SK-N-SH (cell line): ENCODE results near the gene MRPL19. TPM values are rescaled to one million over a fixed set of nuclear protein-coding genes. Genes with fewer than 3 reads are reported as not detected.
A peak's percentile ranks its signal among the peaks of the same experiment; 100 is the strongest.

Source experiments
- CTCF ChIA-PET: fragments of 300-600, 350-600 bp; formaldehyde crosslinking; extraction: SDS; loops from one replicate; lab custom pipeline; 2021; lab: Yijun Ruan, JAX
- POLR2A ChIA-PET: fragments of 350-600 bp; sonication (Branson Sonifier 250); formaldehyde crosslinking; extraction: SDS; loops from one replicate; lab custom pipeline; 2020; ENCODE audit warnings: antibody characterized with exemption, inconsistent platforms; lab: Yijun Ruan, JAX
- DNase-seq: peaks from one replicate; pipeline ENCODE4 v3.0.0; 2012
- H2AFZ ChIP-seq: fragments of 200-600 bp; sonication (generic); 2 replicates; pipeline ENCODE4 v1.8.1; 2016; ENCODE audit warnings: antibody characterized with exemption, mild to moderate bottlenecking, low read depth
- H3F3A ChIP-seq: fragments of 200-600 bp; sonication (generic); replicated peaks from 2 replicates; pipeline ENCODE3; 2016; ENCODE audit warnings: antibody characterized with exemption, mild to moderate bottlenecking; ENCODE audit not compliant: insufficient read depth
- H3K27ac ChIP-seq, 2 experiments: fragments of 200-500 bp in 1 of 2; fragments of 200-600 bp in 1 of 2; sonication (Bioruptor generic) in 1 of 2; sonication (generic), shearing (Covaris generic) in 1 of 2; 2 replicates each; pipeline versions ENCODE4 v1.5.1 to v1.6.1; 2014 to 2016; ENCODE audit warnings: low read depth in 2 of 2, inconsistent platforms in 1 of 2, low read length in 1 of 2, mild to moderate bottlenecking in 1 of 2, mixed read lengths in 1 of 2
- H3K27me3 ChIP-seq: fragments of 200-600 bp; sonication (generic), shearing (Covaris generic); 2 replicates; pipeline ENCODE4 v1.6.1; 2016; ENCODE audit warnings: mixed run types; ENCODE audit not compliant: insufficient read depth
- H3K36me3 ChIP-seq, 2 experiments: fragments of 200-500 bp in 1 of 2; fragments of 200-600 bp in 1 of 2; sonication (Bioruptor generic) in 1 of 2; sonication (generic) in 1 of 2; replicated peaks in 1 of 2; 2 replicates each; pipeline versions ENCODE3 to v1.5.1; 2014 to 2016; ENCODE audit warnings: low read length in 1 of 2, mild to moderate bottlenecking in 1 of 2; ENCODE audit not compliant: insufficient read depth in 2 of 2, control insufficient read depth in 1 of 2
- H3K4me1 ChIP-seq, 2 experiments: fragments of 200-500 bp in 1 of 2; fragments of 200-600 bp in 1 of 2; sonication (Bioruptor generic) in 1 of 2; sonication (generic), shearing (Covaris generic) in 1 of 2; 2 replicates each; pipeline versions ENCODE4 v1.5.1 to v1.6.1; 2014 to 2016; ENCODE audit warnings: low read depth in 1 of 2, low read length in 1 of 2, mixed run types in 1 of 2; ENCODE audit not compliant: insufficient read depth in 2 of 2, control insufficient read depth in 1 of 2
- H3K4me2 ChIP-seq: fragments of 200-600 bp; sonication (generic), shearing (Covaris generic); 2 replicates; pipeline ENCODE4 v1.6.1; 2017; ENCODE audit warnings: mixed run types
- H3K4me3 ChIP-seq, 2 experiments: fragments of 200-500 bp in 1 of 2; fragments of 200-600 bp in 1 of 2; sonication (Bioruptor generic) in 1 of 2; sonication (generic), shearing (Covaris generic) in 1 of 2; 2 replicates each; pipeline versions ENCODE4 v1.5.1 to v1.8.1; 2014 to 2016; ENCODE audit warnings: low read depth in 2 of 2, inconsistent platforms in 1 of 2, low read length in 1 of 2, mild to moderate bottlenecking in 1 of 2, mixed read lengths in 1 of 2, moderate library complexity in 1 of 2
- H3K79me2 ChIP-seq: fragments of 200-600 bp; sonication (generic); 2 replicates; pipeline ENCODE4 v1.8.1; 2017; ENCODE audit warnings: mild to moderate bottlenecking; ENCODE audit not compliant: insufficient read depth
- H3K9ac ChIP-seq: fragments of 200-600 bp; sonication (generic); 2 replicates; pipeline ENCODE4 v1.6.1; 2017; ENCODE audit warnings: mixed run types
- H3K9me2 ChIP-seq: fragments of 200-600 bp; sonication (generic); 2 replicates; pipeline ENCODE4 v1.6.1; 2017; ENCODE audit warnings: mixed run types
- H3K9me3 ChIP-seq: fragments of 200-600 bp; sonication (generic); 2 replicates; pipeline ENCODE4 v1.6.1; 2017; ENCODE audit warnings: mixed run types, mild to moderate bottlenecking, moderate library complexity
- H4K20me1 ChIP-seq: fragments of 200-600 bp; sonication (generic); 2 replicates; pipeline ENCODE4 v1.6.1; 2017; ENCODE audit warnings: mild to moderate bottlenecking, mixed run types; ENCODE audit not compliant: insufficient read depth
- CTCF ChIP-seq: fragments of 200-600 bp; sonication (generic); IDR thresholded peaks from 2 replicates; pipeline ENCODE4 v1.6.1; 2017; ENCODE audit warnings: antibody characterized with exemption, mild to moderate bottlenecking, moderate library complexity
- ELF1 ChIP-seq: IDR thresholded peaks from 2 replicates; pipeline ENCODE4 v1.4.0; 2012
- GABPA ChIP-seq: IDR thresholded peaks from 2 replicates; pipeline ENCODE4 v1.4.0; 2012; ENCODE audit warnings: low read depth, mild to moderate bottlenecking
- GATA2 ChIP-seq: sonication (generic); formaldehyde crosslinking; IDR thresholded peaks from 2 replicates; pipeline ENCODE4 v1.5.0; 2020; ENCODE audit warnings: mild to moderate bottlenecking, missing genetic modification reagents
- MAX ChIP-seq: IDR thresholded peaks from 2 replicates; pipeline ENCODE4 v1.4.0; 2012; ENCODE audit warnings: low read depth
- MXI1 ChIP-seq: IDR thresholded peaks from 2 replicates; pipeline ENCODE4 v1.6.1; 2012; ENCODE audit warnings: mild to moderate bottlenecking, low read depth, low read length, improper control_type of control experiment
- NFIC ChIP-seq: IDR thresholded peaks from 2 replicates; pipeline ENCODE4 v1.4.0; 2012; ENCODE audit warnings: borderline replicate concordance
- POLR2AphosphoS5 ChIP-seq: IDR thresholded peaks from 2 replicates; pipeline ENCODE4 v1.6.1; 2012; ENCODE audit warnings: low read depth, low read length
- RAD21 ChIP-seq: IDR thresholded peaks from 2 replicates; pipeline ENCODE4 v1.6.1; 2012; ENCODE audit warnings: mild to moderate bottlenecking, low read length
- RCOR1 ChIP-seq: fragments of 150-350 bp; IDR thresholded peaks from 2 replicates; pipeline ENCODE4 v1.6.1; 2017; ENCODE audit warnings: antibody characterized with exemption, low read length
- REST ChIP-seq: IDR thresholded peaks from 2 replicates; pipeline ENCODE4 v1.6.1; 2012; ENCODE audit warnings: mild to moderate bottlenecking, low read depth, low read length, moderate library complexity
- RFX5 ChIP-seq: IDR thresholded peaks from 2 replicates; pipeline ENCODE4 v1.6.1; 2012; ENCODE audit warnings: mild to moderate bottlenecking, improper control_type of control experiment, low read length
- SMC3 ChIP-seq: IDR thresholded peaks from 2 replicates; pipeline ENCODE4 v1.6.1; 2012; ENCODE audit warnings: low read depth, low read length, improper control_type of control experiment
- USF1 ChIP-seq: IDR thresholded peaks from 2 replicates; pipeline ENCODE4 v1.4.0; 2012; ENCODE audit warnings: low read depth, borderline replicate concordance
- WGBS: methylation state at CpG from one replicate; pipeline ENCODE4 v1.1.6; 2017; ENCODE audit warnings: low lambda C conversion rate; 5-methylcytosine and 5-hydroxymethylcytosine counted together
- polyA plus RNA-seq, 3 experiments: library from polyadenylated mRNA; depleted of rRNA; stranded (reverse); fragments of >200 nt; gene quantifications; 2 replicates each; pipeline ENCODE4 v1.2.3, GENCODE V29; 2012

Gene MRPL19
- polyA plus RNA-seq, 1 of the 3 experiments (the other 2 are of a cell fraction): 15.4 TPM

GRCh38 chr2:75597949-75598348 is 48.6 kb upstream of the MRPL19 start:
- CTCF ChIA-PET: interaction anchor here (1.2 to 3.8 kb wide), 3 partner anchors 11 to 533 kb away, joined by 3 to 17 read pairs (median 17); no protein-coding TSS in a partner anchor

GRCh38 chr2:75598589-75599155 is 47.9 kb upstream of the MRPL19 start:
- Histone ChIP-seq H3F3A (peaks cover 48% of the 10 kb centered on the region), H3K9me3 (no peaks in the 10 kb centered on the region), H3K27ac (no peak overlapping the region), H4K20me1 (no peaks in the 10 kb centered on the region), H2AFZ (no peak overlapping the region), H3K9me2 (no peaks in the 10 kb centered on the region), H3K4me3 (no peak overlapping the region), H3K9ac (no peak overlapping the region), H3K4me2 (no peak overlapping the region), H3K36me3 (peaks cover 0 to 3% of the 10 kb centered on the region in 2 experiments), H3K4me1 (peaks cover 3 to 38% of the 10 kb centered on the region in 2 experiments), H3K79me2 (peaks cover 18% of the 10 kb centered on the region; the same call in 1 of the 2 replicates), H3K27me3 (no peaks in the 10 kb centered on the region)
- POLR2A ChIA-PET: no interaction called here
- DNase-seq: no peak
- CTCF ChIA-PET: interaction anchor here (1.2 to 3.8 kb wide), 3 partner anchors 11 to 534 kb away, joined by 3 to 17 read pairs (median 3); no protein-coding TSS in a partner anchor
- TF ChIP-seq CTCF (no peak), USF1 (no peak), ELF1 (no peak), MXI1 (no peak), NFIC (no peak), REST (no peak), SMC3 (no peak), MAX (no peak)
- 93% methylated on average over 8 of the region's 8 CpGs for WGBS

More at GRCh38 chr2:75597949-75598348, 48.6 kb upstream of the MRPL19 start:
- H3K9me3 ChIP-seq: no peaks in the 10 kb centered on the region
- peaks cover 45% of the 10 kb centered on the region for H3F3A ChIP-seq
- no peak overlapping the region for H3K4me2 ChIP-seq
- peaks cover 0 to 3% of the 10 kb centered on the region in 2 experiments for H3K36me3 ChIP-seq
- DNase-seq: no peak
- POLR2A ChIA-PET: no interaction called here
- no peak overlapping the region for H3K9ac ChIP-seq
- TF ChIP-seq GABPA (no peak), RFX5 (no peak), POLR2AphosphoS5 (no peak), RCOR1 (no peak), CTCF (peak; percentile 21), GATA2 (CRISPR knock-in tag) (no peak), RAD21 (no peak)
- H2AFZ ChIP-seq: no peak overlapping the region
- WGBS: 88% methylated on average over 20 of the region's 20 CpGs
- peaks cover 3 to 33% of the 10 kb centered on the region in 2 experiments for H3K4me1 ChIP-seq
- H3K4me3 ChIP-seq: no peak overlapping the region
- H4K20me1 ChIP-seq: no peaks in the 10 kb centered on the region
- peaks cover 22% of the 10 kb centered on the region for H3K79me2 ChIP-seq
- no peak overlapping the region for H3K27ac ChIP-seq
- H3K27me3 ChIP-seq: no peaks in the 10 kb centered on the region
- no peaks in the 10 kb centered on the region for H3K9me2 ChIP-seq
